H9 (cell line): ENCODE results near the gene CLN5. TPM values are rescaled to one million over a fixed set of nuclear protein-coding genes. Genes with fewer than 3 reads are reported as not detected.

ENCODE experiments used
- DNase-seq: peaks from one replicate; pipeline ENCODE4 v3.0.0-alpha.2; 2017
- H2AFZ ChIP-seq: one replicate; pipeline ENCODE4 v1.6.1; 2013; ENCODE audit warnings: mild to moderate bottlenecking, low read length, control low read depth, moderate library complexity
- H2AK5ac ChIP-seq: 2 replicates; pipeline ENCODE4 v1.6.1; 2013; ENCODE audit warnings: low read length, control low read depth, mixed read lengths; ENCODE audit not compliant: insufficient read length
- H2BK120ac ChIP-seq: one replicate; pipeline ENCODE4 v1.6.1; 2013; ENCODE audit warnings: low read depth, mild to moderate bottlenecking, low read length, control low read depth, inconsistent platforms; ENCODE audit not compliant: poor library complexity, severe bottlenecking
- H2BK12ac ChIP-seq: 2 replicates; pipeline ENCODE4 v1.6.1; 2013; ENCODE audit warnings: low read length, control low read depth, mixed read lengths, low read depth; ENCODE audit not compliant: insufficient read length
- H2BK15ac ChIP-seq: 2 replicates; pipeline ENCODE4 v1.6.1; 2013; ENCODE audit warnings: low read depth, low read length, control low read depth
- H2BK20ac ChIP-seq: one replicate; pipeline ENCODE4 v1.6.1; 2013; ENCODE audit warnings: low read depth, mild to moderate bottlenecking, low read length, control low read depth, inconsistent platforms; ENCODE audit not compliant: poor library complexity, severe bottlenecking
- H2BK5ac ChIP-seq: 2 replicates; pipeline ENCODE4 v1.6.1; 2013; ENCODE audit warnings: low read length, control low read depth, mixed read lengths; ENCODE audit not compliant: insufficient read length
- H3K14ac ChIP-seq: 2 replicates; pipeline ENCODE4 v1.6.1; 2013; ENCODE audit warnings: low read length, control low read depth; ENCODE audit not compliant: insufficient read depth
- H3K18ac ChIP-seq: 2 replicates; pipeline ENCODE4 v1.6.1; 2013; ENCODE audit warnings: low read depth, mild to moderate bottlenecking, mixed read lengths, low read length, control low read depth; ENCODE audit not compliant: insufficient read length
- H3K23ac ChIP-seq: 2 replicates; pipeline ENCODE4 v1.6.1; 2013; ENCODE audit warnings: low read length, control low read depth, mixed read lengths, low read depth; ENCODE audit not compliant: insufficient read length
- H3K23me2 ChIP-seq: 2 replicates; pipeline ENCODE4 v1.6.1; 2013; ENCODE audit warnings: low read depth, mild to moderate bottlenecking, mixed read lengths, low read length, control low read depth; ENCODE audit not compliant: insufficient read length, poor library complexity, severe bottlenecking
- H3K27ac ChIP-seq: 2 replicates; pipeline ENCODE4 v1.5.1; 2013; ENCODE audit warnings: low read length, control low read depth, mixed read lengths, low read depth; ENCODE audit not compliant: insufficient read length
- H3K27me3 ChIP-seq: 2 replicates; pipeline ENCODE4 v1.6.1; 2013; ENCODE audit warnings: low read length, control low read depth, inconsistent platforms; ENCODE audit not compliant: insufficient read depth
- H3K4ac ChIP-seq: 2 replicates; pipeline ENCODE4 v1.6.1; 2013; ENCODE audit warnings: low read depth, mild to moderate bottlenecking, control low read depth, inconsistent platforms, low read length, moderate library complexity
- H3K4me1 ChIP-seq: 2 replicates; pipeline ENCODE4 v1.6.1; 2013; ENCODE audit warnings: low read length, control low read depth, inconsistent platforms; ENCODE audit not compliant: insufficient read depth
- H3K4me2 ChIP-seq: 2 replicates; pipeline ENCODE4 v1.6.1; 2013; ENCODE audit warnings: low read length, control low read depth, mixed read lengths; ENCODE audit not compliant: insufficient read length, insufficient read depth
- H3K56ac ChIP-seq: 2 replicates; pipeline ENCODE4 v1.6.1; 2013; ENCODE audit warnings: low read depth, mild to moderate bottlenecking, mixed read lengths, low read length, control low read depth; ENCODE audit not compliant: insufficient read length
- H3K79me1 ChIP-seq: 2 replicates; pipeline ENCODE4 v1.6.1; 2013; ENCODE audit warnings: low read depth, mild to moderate bottlenecking, moderate library complexity, low read length, control low read depth, inconsistent platforms; ENCODE audit not compliant: insufficient read depth, poor library complexity, severe bottlenecking
- H3K79me2 ChIP-seq: 2 replicates; pipeline ENCODE4 v1.6.1; 2013; ENCODE audit warnings: low read length, control low read depth, inconsistent platforms; ENCODE audit not compliant: insufficient read depth
- H3K9ac ChIP-seq: 2 replicates; pipeline ENCODE4 v1.6.1; 2013; ENCODE audit warnings: low read length, control low read depth, mixed read lengths; ENCODE audit not compliant: insufficient read length; ENCODE audit errors: extremely low read depth
- H3K9me3 ChIP-seq: one replicate; pipeline ENCODE4 v1.6.1; 2013; ENCODE audit warnings: low read depth, low read length, inconsistent platforms; ENCODE audit not compliant: control insufficient read depth
- H3T11ph ChIP-seq: one replicate; pipeline ENCODE4 v1.6.1; 2013; ENCODE audit warnings: mild to moderate bottlenecking, low read length, control low read depth, inconsistent platforms
- H4K20me1 ChIP-seq: one replicate; pipeline ENCODE4 v1.6.1; 2013; ENCODE audit not compliant: control insufficient read depth, insufficient read length, insufficient read depth
- H4K5ac ChIP-seq: 2 replicates; pipeline ENCODE4 v1.6.1; 2013; ENCODE audit warnings: low read depth, mild to moderate bottlenecking, mixed read lengths, low read length, control low read depth; ENCODE audit not compliant: insufficient read length
- H4K8ac ChIP-seq: replicated peaks from 2 replicates; pipeline ENCODE4 v1.6.1; 2013; ENCODE audit warnings: low read length, control low read depth, mixed read lengths, low read depth; ENCODE audit not compliant: insufficient read length
- H4K91ac ChIP-seq: 2 replicates; pipeline ENCODE4 v1.6.1; 2013; ENCODE audit warnings: low read depth, mild to moderate bottlenecking, moderate library complexity, mixed read lengths, low read length, control low read depth; ENCODE audit not compliant: insufficient read length
- H3K27ac Mint-ChIP-seq, 3 experiments: 2 replicates in 2 of 3; 3 replicates in 1 of 3; pipeline ENCODE4 v1.8.0; 2020 to 2021; ENCODE audit warnings: mixed read lengths in 3 of 3, mild to moderate bottlenecking in 1 of 3, moderate library complexity in 1 of 3
- H3K27me3 Mint-ChIP-seq: 2 replicates; pipeline ENCODE4 v1.8.0; 2021; ENCODE audit warnings: low read depth, mild to moderate bottlenecking, moderate library complexity, mixed read lengths
- H3K36me3 Mint-ChIP-seq, 3 experiments: 2 replicates in 2 of 3; 3 replicates in 1 of 3; pipeline ENCODE4 v1.8.0; 2020 to 2021; ENCODE audit warnings: low read depth in 3 of 3, mixed read lengths in 3 of 3; ENCODE audit not compliant: insufficient read depth in 1 of 3
- H3K4me1 Mint-ChIP-seq, 2 experiments: 2 replicates each; pipeline ENCODE4 v1.8.0; 2020; ENCODE audit warnings: mixed read lengths in 2 of 2
- H3K4me3 Mint-ChIP-seq, 2 experiments: 2 replicates in 1 of 2; 3 replicates in 1 of 2; pipeline ENCODE4 v1.8.0; 2020 to 2021; ENCODE audit warnings: mild to moderate bottlenecking in 2 of 2, mixed read lengths in 2 of 2, moderate library complexity in 1 of 2
- H3K9me3 Mint-ChIP-seq, 2 experiments: 2 replicates in 1 of 2; 3 replicates in 1 of 2; pipeline ENCODE4 v1.8.0; 2020; ENCODE audit warnings: mild to moderate bottlenecking in 2 of 2, mixed read lengths in 2 of 2, moderate library complexity in 1 of 2
- CTCF ChIP-seq: fragments of 200-600 bp; sonication (generic); conservative IDR thresholded peaks from 3 replicates; pipeline ENCODE4 v1.8.0; 2021; ENCODE audit warnings: antibody characterized with exemption, mild to moderate bottlenecking
- WGBS: extraction: QIAGEN DNeasy Blood & Tissue Kit; methylation state at CpG from one replicate; pipeline ENCODE4 v1.1.7; 2013; ENCODE audit warnings: missing lambda C conversion rate, low lambda C conversion rate, mixed read lengths; ENCODE audit not compliant: insufficient read length; ENCODE audit errors: extremely low coverage; 5-methylcytosine and 5-hydroxymethylcytosine counted together
- total RNA-seq: library from RNA; stranded (reverse); gene quantifications from 2 replicates; pipeline ENCODE4 v1.2.1, GENCODE V29; 2021

CLN5 gene
- total RNA-seq, 1 experiment from 2014 or later: 8.3 TPM

- DNase-seq: no peak
- H2BK15ac ChIP-seq: no peak overlapping the region
- H2AK5ac ChIP-seq: no peak overlapping the region
- no peak overlapping the region for H3K27ac ChIP-seq
- H2BK120ac ChIP-seq: no peak overlapping the region
- no CpG with 5 or more reads among the region's 4 CpGs for WGBS
- H3K56ac ChIP-seq: no peak overlapping the region
- no peak overlapping the region for H3K27ac Mint-ChIP-seq
- H3T11ph ChIP-seq: no peak overlapping the region
- no peak overlapping the region for H4K8ac ChIP-seq
- H4K20me1 ChIP-seq: no peaks in the 10 kb centered on the region
- H3K23ac ChIP-seq: no peak overlapping the region
- H3K4me1 ChIP-seq: no peaks in the 10 kb centered on the region
- peaks cover 0 to under 1% of the 10 kb centered on the region in 2 experiments; a peak in 1 of 4 replicates for H3K4me1 Mint-ChIP-seq
- no peak overlapping the region for H2BK12ac ChIP-seq
- no peaks in the 10 kb centered on the region for H3K79me2 ChIP-seq
- no peak overlapping the region for H2BK20ac ChIP-seq
- H3K4me3 Mint-ChIP-seq: no peak overlapping the region
- no peaks in the 10 kb centered on the region for H3K23me2 ChIP-seq
- no peaks in the 10 kb centered on the region; a peak in 1 of 7 replicates for H3K36me3 Mint-ChIP-seq
- no peaks in the 10 kb centered on the region for H3K27me3 ChIP-seq
- no peaks in the 10 kb centered on the region for H3K79me1 ChIP-seq
- no peak overlapping the region for H4K91ac ChIP-seq
- H3K27me3 Mint-ChIP-seq: no peaks in the 10 kb centered on the region; the same call in 1 of the 2 replicates
- H3K4ac ChIP-seq: no peak overlapping the region
- H3K9me3 ChIP-seq: no peaks in the 10 kb centered on the region
- 0 out of 5 replicates have a peak, but pooled peaks cover 0 to 3% of the 10 kb centered on the region in 2 experiments for H3K9me3 Mint-ChIP-seq
- no peak overlapping the region for H3K18ac ChIP-seq
- no peak overlapping the region for H3K4me2 ChIP-seq
- no peak overlapping the region for H4K5ac ChIP-seq
- H2AFZ ChIP-seq: no peak overlapping the region
- H3K14ac ChIP-seq: no peak overlapping the region
- no peak overlapping the region for H2BK5ac ChIP-seq
- TF ChIP-seq CTCF: no peak
- H3K9ac ChIP-seq: no peak overlapping the region
Observed at GRCh38 chr13:77033717-77034302, 41.9 kb downstream of the CLN5 start.
